Activated T-helper 1 cell treated with anti-CD3 and anti-CD28 coated beads, Interleukin-2, amount 50 U/mL, for 16 hours (primary cell): ENCODE data around the gene RNASE7.

Experiments
- DNase-seq, 2 donors: peaks; one replicate each; pipeline ENCODE4 v3.0.0-alpha.2; 2020; ENCODE audit warnings: low read depth in 1 of 2, low spot score in 1 of 2

RNASE7 gene

DNA sequence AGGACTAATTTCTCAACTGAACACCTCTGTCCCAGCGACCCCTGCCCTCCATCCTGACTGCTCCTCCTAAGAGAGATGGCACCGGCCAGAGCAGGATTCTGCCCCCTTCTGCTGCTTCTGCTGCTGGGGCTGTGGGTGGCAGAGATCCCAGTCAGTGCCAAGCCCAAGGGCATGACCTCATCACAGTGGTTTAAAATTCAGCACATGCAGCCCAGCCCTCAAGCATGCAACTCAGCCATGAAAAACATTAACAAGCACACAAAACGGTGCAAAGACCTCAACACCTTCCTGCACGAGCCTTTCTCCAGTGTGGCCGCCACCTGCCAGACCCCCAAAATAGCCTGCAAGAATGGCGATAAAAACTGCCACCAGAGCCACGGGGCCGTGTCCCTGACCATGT is 756 bp downstream of the RNASE7 start:
- DNase-seq, result no peak

DNA sequence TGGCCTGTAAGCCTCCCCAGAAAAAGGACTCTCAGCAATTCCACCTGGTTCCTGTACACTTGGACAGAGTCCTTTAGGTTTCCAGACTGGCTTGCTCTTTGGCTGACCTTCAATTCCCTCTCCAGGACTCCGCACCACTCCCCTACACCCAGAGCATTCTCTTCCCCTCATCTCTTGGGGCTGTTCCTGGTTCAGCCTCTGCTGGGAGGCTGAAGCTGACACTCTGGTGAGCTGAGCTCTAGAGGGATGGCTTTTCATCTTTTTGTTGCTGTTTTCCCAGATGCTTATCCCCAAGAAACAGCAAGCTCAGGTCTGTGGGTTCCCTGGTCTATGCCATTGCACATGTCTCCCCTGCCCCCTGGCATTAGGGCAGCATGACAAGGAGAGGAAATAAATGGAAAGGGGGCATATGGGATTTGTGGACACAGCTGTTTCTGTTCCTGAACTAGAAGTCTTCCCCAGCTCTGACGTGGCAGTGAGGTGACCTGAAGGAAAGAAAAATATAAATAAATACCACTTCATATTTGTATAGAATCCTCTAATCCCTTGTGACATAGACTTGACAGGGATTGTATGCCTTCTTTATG is 1.3 kb downstream of the RNASE7 start:
- no peak for DNase-seq

DNA sequence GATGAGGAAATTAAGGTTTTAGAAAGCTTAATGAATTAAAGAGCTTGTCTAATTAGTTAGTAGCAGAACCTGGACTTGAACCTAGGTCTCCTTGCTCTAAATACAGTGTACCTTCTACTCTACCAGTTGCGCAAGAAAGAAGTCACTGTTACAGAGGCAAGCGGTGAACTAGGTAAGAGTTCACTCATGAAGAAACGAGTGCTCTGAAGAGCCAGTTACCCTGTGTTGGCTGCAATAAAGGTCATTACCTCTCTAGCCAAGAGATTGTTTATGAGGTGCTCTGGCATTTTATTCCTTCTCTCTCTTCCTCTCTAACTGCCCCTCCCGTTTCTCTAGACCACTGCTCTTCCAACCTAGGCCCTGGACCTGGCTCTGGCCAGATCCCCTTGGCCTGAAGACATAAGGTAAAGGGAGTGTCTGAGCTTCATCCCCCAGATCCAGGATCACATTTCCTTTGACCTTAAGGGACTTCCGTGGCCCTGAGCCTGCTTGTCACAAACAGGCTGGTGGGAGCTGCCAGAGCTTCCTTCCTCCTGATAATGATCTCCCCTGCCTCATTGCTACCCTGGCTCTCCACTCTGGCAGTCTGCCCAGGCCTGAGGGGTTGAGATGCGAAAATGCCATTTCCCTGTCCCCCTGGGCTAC is 1.9 kb downstream of the RNASE7 start:
- DNase-seq, result no peak

DNA sequence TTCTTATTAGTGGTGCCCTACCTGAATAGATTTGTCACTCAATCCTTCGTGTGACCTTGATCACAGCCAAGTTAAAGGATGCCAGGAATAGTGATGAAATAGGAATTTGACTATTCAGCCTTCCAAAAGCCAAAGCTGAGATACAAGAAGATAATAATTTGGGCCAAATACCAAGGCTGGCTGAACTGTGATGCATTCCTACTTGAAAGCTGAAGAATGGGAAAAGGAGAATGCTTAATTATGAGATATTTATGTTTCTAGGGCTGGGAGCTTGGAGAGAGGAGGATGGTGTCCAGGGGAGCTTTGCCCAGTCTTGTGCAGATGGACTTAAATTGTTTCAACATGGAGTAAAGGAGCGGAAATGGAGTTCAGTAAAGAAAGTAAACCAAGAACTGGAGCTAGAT is 5.2 kb downstream of the RNASE7 start:
- DNase-seq, result no peak

DNA sequence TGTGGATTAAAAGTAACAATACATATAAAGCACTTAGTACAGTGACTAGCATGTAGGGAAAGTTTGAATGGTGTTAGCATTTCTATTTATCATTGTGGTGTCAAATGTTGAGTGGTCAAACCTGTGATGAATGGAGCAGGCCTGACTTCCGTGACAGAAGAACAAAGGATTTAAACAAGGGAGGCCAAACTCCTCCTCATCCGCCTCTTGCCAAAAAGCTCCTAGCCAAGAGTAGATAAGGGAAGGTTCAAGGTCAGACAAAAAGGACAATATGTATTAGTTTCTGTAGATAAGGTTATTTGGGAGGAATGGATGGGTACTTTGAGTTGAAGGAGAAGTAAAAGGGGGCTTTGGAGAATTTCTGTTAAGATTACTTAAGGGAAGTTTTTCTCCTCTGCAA is 6.5 kb downstream of the RNASE7 start:
- DNase-seq, result no peak

DNA sequence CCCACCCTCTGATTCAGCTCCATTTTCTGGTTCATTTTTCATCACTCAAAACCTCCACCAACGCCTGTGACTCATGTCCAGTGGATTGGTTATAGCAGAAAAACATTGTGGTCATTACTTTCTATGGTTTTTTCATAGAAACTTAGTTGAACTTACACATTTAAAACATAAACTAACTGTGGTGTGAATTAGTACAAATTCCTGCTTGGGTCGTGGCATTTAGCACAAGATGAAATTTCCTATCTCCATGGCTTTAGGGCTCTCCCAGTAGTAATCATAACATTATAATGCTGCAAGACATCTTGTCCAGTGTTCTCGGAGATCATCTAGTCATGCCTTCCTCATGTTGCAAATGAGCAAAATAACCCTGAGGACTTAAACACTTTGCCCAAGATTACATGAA is 7.1 kb downstream of the RNASE7 start:
- DNase-seq, result no peak

DNA sequence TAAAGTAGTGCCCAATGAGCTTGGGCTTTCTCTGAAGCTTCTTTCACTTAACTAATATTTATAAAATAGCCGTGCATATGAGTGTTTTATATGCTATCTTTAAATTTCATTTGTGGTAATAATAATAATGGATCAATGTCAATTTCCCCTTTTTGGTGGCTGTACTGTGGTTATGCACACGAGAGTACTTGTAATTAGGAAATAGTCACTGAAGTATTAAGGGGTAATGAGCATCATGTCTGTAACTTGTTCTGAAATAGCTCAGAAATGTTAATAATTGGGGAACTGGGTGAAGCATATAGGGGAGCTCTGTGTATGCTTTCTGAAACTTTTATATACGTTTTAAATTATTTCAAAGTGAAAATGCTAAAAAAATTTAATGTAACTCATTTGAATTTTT is 8.4 kb downstream of the RNASE7 start:
- no peak for DNase-seq

DNA sequence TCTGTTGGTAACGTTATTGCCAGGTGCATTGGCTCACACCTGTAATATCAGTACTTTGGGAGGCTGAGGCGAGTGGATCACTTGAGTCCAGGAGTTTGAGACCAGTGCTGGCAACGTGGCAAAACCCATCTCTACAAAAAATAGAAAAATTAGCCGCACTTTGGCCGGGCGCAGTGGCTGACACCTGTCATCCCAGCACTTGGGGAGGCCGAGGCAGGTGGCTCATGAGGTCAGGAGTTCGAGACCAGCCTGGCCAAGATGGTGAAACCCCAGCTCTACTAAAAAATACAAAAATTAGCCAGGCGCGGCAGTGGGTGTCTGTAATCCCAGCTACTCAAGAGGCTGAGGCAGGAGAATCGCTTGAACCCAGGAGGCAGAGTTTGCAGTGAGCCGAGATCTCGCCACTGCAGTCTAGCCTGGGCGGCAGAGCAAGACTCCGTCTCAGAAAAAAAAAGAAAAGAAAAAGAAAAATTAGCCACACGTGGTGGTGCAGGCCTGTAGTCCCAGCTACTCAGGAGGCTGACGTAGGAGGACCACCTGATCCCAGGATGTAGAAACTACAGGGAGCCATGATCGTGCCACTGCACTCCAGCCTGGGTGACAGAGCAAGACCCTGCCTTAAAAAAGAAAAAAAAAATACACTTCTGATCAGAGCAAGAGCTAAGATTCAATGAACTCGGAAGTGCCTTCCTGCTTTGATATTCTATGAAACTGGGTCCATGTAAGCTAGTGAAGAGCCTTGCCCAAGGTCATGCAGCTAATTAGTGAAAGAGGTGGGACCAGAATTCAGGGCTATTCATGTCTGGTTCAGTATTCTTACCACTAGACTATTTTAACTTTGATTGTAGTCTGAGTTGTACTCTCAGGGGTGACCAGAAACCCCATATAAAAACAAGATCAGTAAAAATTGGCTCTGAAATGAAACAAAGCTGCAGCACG is 11.3 kb downstream of the RNASE7 start:
- DNase-seq, result no peak

DNA sequence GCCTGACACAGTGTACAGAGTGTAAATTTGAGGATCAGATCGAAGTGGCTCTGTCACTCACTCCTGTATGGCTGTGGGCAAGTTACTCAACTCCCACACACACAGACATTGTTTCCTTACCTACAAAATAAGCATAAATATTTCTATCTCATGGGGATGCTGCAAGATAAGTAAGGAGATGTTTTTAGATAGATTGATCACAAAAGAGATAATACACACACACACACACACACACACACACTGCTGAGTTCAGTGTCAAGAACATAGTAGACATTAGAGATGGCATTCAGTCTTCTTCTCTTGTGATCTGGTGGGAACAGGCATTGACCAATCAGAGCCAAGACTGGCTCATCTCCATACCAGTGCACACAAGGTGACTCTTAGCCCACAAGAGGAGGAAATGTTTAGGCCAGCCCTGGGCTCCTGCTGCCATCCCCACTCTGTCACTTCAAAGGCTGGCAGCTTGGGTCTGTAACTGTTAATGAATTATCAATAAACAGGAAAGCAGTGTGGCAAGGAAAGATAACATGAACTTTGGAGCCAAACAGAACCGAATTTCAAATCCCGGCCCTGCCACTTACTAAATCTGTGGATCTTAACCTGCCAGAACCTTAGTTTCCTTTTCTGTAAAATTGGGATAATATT is 12.1 kb downstream of the RNASE7 start:
- DNase-seq, result no peak

DNA sequence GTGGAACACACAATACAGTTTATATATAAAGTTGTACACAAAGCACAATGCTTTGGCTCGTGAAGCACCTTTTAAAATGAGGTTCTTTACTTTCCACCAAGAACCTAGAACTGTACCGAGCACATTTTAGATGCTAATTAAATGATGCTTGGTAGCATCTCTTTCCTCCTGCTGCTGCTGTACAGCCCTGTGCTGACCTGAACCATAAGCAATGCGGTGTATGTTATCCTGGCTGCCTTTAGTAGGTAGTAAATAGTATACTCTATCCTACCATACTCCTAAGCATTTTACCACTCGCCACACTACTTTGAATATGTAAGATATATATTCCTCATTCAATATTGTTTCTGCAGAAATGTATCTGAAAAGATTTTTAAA is 12.6 kb downstream of the RNASE7 start:
- DNase-seq, result no peak

DNA sequence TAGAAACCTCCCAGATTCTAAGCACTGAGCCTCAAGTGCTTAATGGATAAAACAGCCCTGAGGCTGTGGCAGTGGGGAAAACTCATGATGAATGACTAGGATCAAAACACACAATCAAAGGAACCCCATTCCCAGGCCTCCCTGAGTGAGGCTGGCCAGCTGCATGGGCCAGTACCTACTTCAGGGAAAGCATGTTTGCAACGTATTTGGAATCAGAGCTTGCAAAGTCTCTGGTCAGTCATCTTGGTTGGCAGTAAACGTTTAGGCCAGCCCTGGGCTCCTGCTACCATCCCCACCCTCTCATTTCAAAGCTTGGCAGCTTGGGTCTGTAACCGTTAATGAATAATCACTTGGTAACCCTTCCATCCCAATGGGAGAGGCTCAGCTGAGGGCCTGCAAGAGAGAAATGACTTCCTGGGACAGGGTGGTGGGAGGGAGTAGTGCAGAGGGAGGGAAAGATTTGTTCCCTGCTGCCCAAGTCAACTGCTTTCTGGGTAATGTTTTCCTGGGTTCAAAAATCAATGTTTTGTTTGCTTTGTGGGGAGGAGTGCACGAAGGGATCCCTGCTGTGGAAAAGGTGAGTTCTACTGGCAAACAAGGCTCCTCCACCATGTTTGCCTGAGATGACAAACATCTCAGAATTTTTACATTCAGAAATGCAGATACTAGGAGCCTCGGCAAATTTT is 13.4 kb downstream of the RNASE7 start:
- no peak for DNase-seq

DNA sequence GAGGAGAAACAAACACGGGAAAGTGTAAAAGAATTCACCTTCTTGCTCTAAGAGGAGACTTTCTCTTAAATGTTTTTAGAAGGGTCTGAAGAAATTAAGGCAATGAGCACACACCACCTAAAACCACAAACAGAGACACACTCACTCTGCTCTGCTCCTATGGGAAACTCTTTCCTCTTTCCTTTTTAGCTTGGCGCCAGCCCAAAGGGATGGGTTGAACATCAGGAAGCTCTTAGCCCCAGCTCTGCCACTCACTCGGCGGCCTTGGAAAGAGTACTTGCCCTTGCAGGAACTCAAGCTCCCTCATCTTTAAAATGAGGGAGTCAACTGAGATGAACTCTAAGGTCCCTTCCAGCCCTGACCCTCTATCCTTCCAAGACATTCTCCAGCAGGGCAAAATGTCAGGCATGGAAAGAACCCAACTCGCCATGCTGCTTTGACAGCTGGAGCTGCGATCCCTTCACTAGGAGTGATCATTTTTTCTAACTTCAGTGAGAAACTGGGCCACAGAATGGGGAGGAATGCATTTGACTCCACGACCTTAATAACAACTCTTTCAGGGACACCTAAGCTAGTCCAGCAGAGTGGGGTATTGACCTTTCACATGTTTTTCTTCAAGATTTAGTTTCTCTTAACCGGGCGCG is 14.5 kb downstream of the RNASE7 start:
- DNase-seq, result no peak

DNA sequence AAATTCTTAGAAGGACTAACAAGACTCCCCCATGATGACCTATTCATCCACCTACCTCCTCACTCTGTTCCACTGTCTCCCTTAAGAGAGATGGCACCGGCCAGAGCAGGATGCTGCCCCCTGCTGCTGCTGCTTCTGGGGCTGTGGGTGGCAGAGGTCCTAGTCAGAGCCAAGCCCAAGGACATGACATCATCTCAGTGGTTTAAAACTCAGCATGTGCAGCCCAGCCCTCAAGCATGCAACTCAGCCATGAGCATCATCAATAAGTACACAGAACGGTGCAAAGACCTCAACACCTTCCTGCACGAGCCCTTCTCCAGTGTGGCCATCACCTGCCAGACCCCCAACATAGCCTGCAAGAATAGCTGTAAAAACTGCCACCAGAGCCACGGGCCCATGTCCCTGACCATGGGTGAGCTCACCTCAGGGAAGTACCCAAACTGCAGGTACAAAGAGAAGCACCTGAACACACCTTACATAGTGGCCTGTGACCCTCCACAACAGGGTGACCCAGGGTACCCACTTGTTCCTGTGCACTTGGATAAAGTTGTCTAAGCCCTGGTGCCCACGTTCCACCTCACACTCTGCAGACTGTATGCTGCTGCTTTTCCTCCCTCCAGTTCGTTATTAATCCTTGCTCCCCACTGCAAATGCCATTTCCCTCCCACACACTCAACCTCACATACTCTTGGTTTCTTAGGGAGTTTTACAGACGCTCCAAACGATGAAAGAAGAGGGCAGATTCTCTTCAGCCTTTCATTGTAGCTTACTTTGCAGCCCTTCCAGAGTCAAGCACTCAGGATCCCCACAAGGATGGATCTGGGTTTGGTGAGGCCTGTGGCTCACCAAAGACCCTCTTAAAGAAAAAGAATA is 15.9 kb downstream of the RNASE7 start, which contains the start of gene RNASE8:
RNASE8 (plus strand) TSS at position 20 of the 873 bp plus-strand sequence; CDS start at position 91, 71 bp downstream.
- no peak for DNase-seq

DNA sequence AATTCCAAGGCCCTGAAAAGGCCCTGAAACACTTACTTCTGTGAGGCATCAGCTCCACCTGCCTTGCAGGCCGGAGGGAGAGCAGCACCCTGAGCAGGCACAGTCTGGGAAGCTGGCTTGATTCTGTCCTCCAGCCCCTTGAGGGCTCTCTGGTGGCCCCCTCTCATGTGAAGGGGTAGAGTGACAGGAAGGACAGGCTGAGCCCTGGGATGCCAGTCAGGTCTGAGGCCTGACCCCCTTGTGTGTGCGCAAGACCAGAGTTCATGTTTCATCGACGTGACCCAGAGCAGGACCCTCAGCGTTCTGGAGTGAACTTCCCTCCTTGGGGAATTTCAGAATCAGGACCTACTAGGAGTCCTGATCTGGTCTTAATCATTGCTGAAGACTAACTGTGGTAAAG is 16.7 kb downstream of the RNASE7 start:
- no peak for DNase-seq

DNA sequence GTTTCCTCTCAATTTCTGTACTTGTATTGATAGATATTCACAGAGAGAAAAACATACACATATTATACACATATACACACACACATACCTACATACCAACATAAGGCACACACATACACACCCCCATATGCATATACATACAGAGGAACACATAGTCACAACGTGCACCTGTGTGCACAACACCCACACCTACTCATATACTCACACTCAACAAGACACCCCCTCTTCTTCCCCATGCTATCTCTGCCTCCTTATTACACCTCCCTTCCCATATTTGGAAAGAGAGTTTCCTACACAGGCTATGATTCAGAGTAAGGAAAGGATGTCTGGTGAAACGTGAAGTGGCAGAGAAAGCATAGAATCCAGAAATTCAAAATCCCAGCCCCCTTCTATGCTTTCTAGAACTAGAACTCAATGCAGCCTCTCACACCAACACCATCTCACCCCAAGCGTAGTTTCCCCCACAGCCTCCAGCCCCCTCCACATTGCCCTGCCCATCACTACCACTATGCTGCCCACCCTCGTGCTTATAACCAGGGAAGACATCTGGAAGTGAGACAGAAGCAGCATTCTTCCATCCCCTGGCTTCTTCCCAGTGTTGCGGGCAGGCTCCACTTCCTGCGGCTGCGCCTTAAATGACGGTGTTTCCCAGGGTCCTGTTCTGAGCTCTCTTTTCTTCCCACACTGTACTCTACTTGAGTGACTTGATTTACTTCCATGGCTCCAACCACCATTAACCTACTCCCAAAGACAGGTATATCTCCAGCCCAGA is 17.9 kb downstream of the RNASE7 start:
- DNase-seq, result no peak

DNA sequence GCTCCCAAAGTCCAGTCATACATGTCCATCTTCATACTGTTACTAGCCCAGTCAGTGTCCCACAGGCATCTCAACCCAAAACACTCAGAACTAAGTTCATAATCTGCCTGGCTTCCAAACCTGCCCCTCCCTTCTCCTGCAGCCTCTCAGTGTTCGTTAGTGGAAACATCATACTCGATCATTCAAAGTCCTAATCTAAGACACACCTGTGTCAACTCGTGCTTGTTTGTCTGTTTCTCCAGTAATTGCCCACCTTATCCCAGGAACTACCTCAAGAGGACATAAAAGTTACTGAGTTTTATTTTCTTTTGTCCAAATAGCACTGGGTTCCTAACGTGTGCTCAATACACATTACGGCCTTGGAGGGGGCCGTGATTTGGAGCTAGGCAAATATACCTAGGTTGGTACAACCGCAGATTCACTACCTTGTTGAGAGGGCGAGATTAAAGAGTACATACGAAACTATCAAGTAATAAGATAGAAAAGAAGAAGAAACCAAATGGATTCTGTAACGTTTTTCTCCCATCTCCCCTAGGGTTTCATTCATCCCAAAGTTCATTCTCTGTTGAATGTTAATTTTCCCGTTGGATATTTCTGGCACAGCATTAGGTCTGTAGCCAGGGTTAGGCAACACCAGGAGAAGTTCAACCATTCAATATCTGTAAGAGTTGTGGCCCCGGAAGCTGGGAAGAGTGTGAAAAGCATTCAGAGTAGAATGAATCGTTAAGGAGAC is 18.6 kb downstream of the RNASE7 start:
- no peak for DNase-seq

DNA sequence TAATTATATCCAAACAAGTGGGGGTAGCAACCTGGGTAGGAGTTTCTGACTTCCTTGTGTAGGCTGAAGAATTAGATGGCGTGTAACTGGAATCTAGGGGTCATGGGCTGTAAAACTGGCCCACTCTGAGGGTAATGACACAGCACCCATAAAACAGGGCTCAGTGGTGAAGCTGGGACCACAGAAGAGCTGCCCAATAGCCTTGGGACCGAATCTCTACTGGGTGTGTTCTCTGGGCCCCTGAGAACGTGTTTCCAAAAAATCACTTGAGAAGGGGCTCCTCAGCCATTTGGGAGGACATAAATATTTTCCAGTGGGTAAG is 19.1 kb downstream of the RNASE7 start:
- DNase-seq, result no peak

DNA sequence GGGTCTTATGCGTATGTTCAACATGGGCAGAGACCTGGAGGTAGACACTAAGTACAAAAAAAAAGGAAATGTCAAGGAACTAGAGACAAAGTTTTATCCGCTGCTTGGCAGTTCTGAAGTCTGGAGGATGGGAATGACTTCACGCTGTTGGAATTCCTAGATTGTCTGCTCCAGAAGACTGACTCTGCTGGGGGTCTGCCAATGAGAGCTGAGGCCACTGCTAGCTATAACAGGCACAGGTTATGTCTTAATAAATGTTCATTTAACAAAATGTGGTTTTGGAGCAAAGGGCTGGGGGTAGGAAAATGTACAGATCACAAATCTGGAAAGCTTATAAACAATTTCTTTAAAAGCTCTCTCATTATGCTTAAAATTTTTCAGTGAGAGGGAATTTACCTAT is 21.3 kb downstream of the RNASE7 start:
- DNase-seq, result no peak
